GM06990 (cell line): ENCODE results near the gene TRIM24.

Experiments used
- DNase-seq: peaks from one replicate; pipeline ENCODE4 v3.0.0-alpha.2; 2011; ENCODE audit not compliant: insufficient read length; ENCODE audit errors: extremely low read depth
- H3K27me3 ChIP-seq: replicated peaks from 2 replicates; pipeline ENCODE4 v1.6.0; 2011; ENCODE audit warnings: low read length; ENCODE audit not compliant: control insufficient read depth, insufficient read depth
- H3K36me3 ChIP-seq: 2 replicates; pipeline ENCODE4 v1.5.1; 2011; ENCODE audit warnings: low read length; ENCODE audit not compliant: control insufficient read depth, insufficient read depth
- H3K4me3 ChIP-seq: replicated peaks from 2 replicates; pipeline ENCODE4 v1.5.1; 2011; ENCODE audit warnings: low read depth, mild to moderate bottlenecking, control low read depth, low read length
- CTCF ChIP-seq: IDR thresholded peaks from 2 replicates; pipeline ENCODE4 v1.5.1; 2011; ENCODE audit warnings: low read length, control low read depth, mild to moderate bottlenecking, inconsistent platforms; ENCODE audit not compliant: insufficient read depth, poor library complexity, severe bottlenecking

The TRIM24 gene

GRCh38 chr7:138429577-138430250 is 30.3 kb upstream of the TRIM24 start:
- DNase-seq = no peak
- H3K4me3 ChIP-seq = no peak overlapping the region
- no peaks in the 10 kb centered on the region for H3K27me3 ChIP-seq
- no peak for TF ChIP-seq CTCF
- H3K36me3 ChIP-seq = no peaks in the 10 kb centered on the region

GRCh38 chr7:138431517-138431916 is 28.5 kb upstream of the TRIM24 start:
- no peaks in the 10 kb centered on the region for H3K27me3 ChIP-seq
- no peak overlapping the region for H3K4me3 ChIP-seq
- no peak for DNase-seq
- no peak for TF ChIP-seq CTCF
- H3K36me3 ChIP-seq = no peaks in the 10 kb centered on the region

- no peak for TF ChIP-seq CTCF
- Histone ChIP-seq H3K27me3 (no peaks in the 10 kb centered on the region), H3K4me3 (no peak overlapping the region), H3K36me3 (no peaks in the 10 kb centered on the region)
- DNase-seq = no peak
Measured at GRCh38 chr7:138433583-138434443, 26.2 kb upstream of the TRIM24 start.

GRCh38 chr7:138434597-138435019 is 25.5 kb upstream of the TRIM24 start:
- TF ChIP-seq CTCF = no peak
- no peak overlapping the region for H3K4me3 ChIP-seq
- H3K36me3 ChIP-seq = no peaks in the 10 kb centered on the region

GRCh38 chr7:138435231-138435919 is 24.7 kb upstream of the TRIM24 start:
- no peaks in the 10 kb centered on the region for H3K27me3 ChIP-seq
- no peak for DNase-seq
- no peak for TF ChIP-seq CTCF
- no peaks in the 10 kb centered on the region for H3K36me3 ChIP-seq
- H3K4me3 ChIP-seq = no peak overlapping the region

More at GRCh38 chr7:138434597-138435019, 25.5 kb upstream of the TRIM24 start:
- H3K27me3 ChIP-seq = no peaks in the 10 kb centered on the region
- DNase-seq = no peak
